Spinal cord (tissue), 10 donors: ENCODE measurements around the gene BRI3. TPM values are rescaled to one million over a fixed set of nuclear protein-coding genes. Genes with fewer than 3 reads are reported as not detected.
A peak's percentile ranks its signal among the peaks of the same experiment; 100 is the strongest.

Experiments used
- DNase-seq, 6 donors: peaks; one replicate each; pipeline versions ENCODE4 v3.0.0 to v3.0.0-alpha.2; 2013 to 2015; ENCODE audit warnings: low spot score in 6 of 6, low read depth in 4 of 6
- H3K27ac ChIP-seq: one replicate; pipeline ENCODE4 v1.5.1; 2013; ENCODE audit warnings: low read depth, low read length, control low read depth
- H3K27me3 ChIP-seq: one replicate; pipeline ENCODE4 v1.6.1; 2013; ENCODE audit warnings: low read length; ENCODE audit not compliant: control insufficient read depth, insufficient read depth
- H3K36me3 ChIP-seq: one replicate; pipeline ENCODE4 v1.6.1; 2013; ENCODE audit warnings: low read length; ENCODE audit not compliant: control insufficient read depth, insufficient read depth
- H3K4me1 ChIP-seq: one replicate; pipeline ENCODE4 v1.6.1; 2013; ENCODE audit warnings: low read length; ENCODE audit not compliant: control insufficient read depth, insufficient read depth
- H3K4me3 ChIP-seq: one replicate; pipeline ENCODE4 v1.5.1; 2013; ENCODE audit warnings: low read depth, low read length, control low read depth
- H3K9me3 ChIP-seq: one replicate; pipeline ENCODE4 v1.6.1; 2013; ENCODE audit warnings: low read length; ENCODE audit not compliant: control insufficient read depth, insufficient read depth
- WGBS: methylation state at CpG from one replicate; pipeline ENCODE4 v1.1.5; 2013; ENCODE audit warnings: missing lambda C conversion rate; ENCODE audit not compliant: insufficient coverage; 5-methylcytosine and 5-hydroxymethylcytosine counted together
- polyA plus RNA-seq, 2 donors: library from polyadenylated mRNA; unstranded; fragments of 120-200 nt; gene quantifications; one replicate each; pipeline ENCODE4 v1.2.1, GENCODE V29; 2013; ENCODE audit not compliant: insufficient read length in 2 of 2
- total RNA-seq, 2 donors: library from RNA; depleted of rRNA in 1 of 2; stranded (reverse); fragments of 120-200 nt in 1 of 2; fragments of >200 nt in 1 of 2; gene quantifications; one replicate each; pipeline versions ENCODE4 v1.2.3 to v1.2.4, GENCODE V29; 2013 to 2014
- donor health status: healthy.

Gene BRI3
- total and polyA plus RNA-seq, 4 donors, result 20.1 to 86.2 (median 76.4) TPM

DNA sequence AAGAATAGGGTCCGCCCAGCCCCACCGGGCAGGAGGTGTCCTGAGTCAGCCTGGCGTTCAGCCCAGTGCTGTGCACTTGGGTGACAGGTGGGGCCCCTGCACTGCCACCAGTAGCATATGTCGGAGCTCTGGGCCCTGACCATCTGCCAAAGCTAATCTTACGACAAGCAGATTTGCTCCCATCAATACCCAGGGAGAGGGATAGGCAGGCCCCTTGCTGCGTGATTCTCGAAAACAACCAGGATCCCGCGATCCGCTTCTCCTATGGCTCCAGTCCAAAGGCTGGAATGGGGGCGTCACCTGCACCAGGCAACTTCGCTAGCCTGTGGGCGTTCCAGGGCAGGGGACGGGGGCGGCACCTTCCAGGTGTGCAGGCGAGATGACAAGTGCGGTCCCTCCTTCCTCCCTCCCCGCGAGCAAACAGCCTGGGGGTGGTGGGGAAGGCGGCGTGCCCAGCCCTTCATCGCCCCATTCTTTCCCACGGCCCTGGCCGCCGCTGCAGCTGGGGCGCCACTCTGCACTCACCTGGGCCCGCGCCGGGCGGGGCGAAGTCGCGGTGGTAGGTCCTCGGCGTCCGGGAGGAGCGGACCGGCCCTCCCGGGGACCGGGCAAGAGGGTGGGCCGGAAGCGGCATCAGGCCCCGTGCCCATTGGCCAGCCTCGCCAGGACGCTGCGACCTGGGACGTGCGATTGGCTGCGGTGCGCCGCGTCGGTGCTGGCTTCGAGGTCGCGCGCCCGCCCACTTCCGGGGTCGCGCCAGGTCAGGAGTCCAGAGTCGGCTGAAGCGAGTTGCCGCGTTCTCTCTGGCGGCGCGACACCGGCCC is 29.7 kb upstream of the BRI3 start, which contains the start of gene TECPR1:
Gene TECPR1 (minus strand): TSS at position 632 of the 824 bp plus-strand sequence. CDS start 6,086 bp downstream, outside the sequence.
- H3K27ac ChIP-seq, result peak within 1 kb of the TSS; percentile 47
- H3K36me3 ChIP-seq, result peaks cover 23% of the 10 kb centered on the region
- peak within 1 kb of the TSS; percentile 78 for H3K4me3 ChIP-seq
- H3K4me1 ChIP-seq, result peaks cover 30% of the 10 kb centered on the region
- H3K27me3 ChIP-seq, result no peaks in the 10 kb centered on the region
- no peaks in the 10 kb centered on the region for H3K9me3 ChIP-seq
- peak; percentile 73 to 97 (median 86) for DNase-seq
- under 1% methylated on average over 63 of the region's 69 CpGs for WGBS

DNA sequence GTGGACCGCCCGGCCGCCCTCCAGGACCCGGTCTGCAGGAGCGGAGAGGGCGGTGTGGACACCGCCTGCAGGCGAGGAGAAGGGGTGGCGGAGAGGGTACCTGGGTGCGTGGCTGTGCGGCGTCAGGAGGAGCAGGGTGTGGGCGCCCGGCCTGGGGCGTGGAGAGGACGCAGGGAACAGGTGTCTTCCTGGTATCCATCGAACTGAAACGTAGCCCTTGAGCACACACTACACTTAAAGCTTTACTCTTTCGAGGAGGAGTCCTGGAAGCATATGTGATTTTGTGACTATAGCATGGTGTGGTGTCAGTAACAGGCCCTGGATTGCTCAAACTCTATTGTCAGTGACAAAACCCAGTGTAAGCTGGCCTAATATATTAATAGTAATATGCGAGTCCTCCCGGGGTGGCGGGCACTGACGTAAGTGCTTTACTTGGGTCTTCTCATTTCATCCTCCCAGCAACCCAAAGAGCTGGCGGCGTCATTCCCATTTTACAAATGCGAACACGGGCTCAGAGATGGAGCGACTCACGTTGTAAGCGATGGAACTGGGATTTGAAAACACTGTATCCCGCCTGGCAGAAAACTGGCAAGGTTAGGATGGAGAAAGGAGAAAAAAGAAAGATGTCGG is 28.9 kb upstream of the BRI3 start:
- peak overlapping the region; percentile 47 for H3K27ac ChIP-seq
- 12% methylated on average over 18 of the region's 32 CpGs for WGBS

DNA sequence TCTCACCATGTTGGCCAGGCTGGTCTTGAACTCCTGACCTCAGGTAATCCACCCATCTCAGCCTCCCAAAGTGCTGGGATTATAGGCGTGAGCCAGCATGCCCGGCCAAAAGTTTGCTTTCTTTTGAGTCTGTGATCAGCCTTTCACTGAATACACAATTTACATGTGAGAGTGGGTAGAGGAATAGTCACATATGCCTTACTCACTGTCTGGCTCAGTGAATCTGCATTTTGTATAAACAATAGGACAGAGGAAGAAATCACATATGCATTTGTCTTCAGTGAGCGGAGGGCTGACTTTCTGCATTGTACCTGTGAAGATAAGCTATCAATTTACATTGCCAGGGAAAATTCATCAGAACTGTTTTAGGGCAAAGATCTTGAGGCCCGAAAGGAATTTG is 27.0 kb upstream of the BRI3 start:
- Histone ChIP-seq H3K27me3 (no peaks in the 10 kb centered on the region), H3K9me3 (no peaks in the 10 kb centered on the region), H3K4me3 (no peak overlapping the region), H3K27ac (no peak overlapping the region), H3K36me3 (peaks cover 16% of the 10 kb centered on the region), H3K4me1 (peaks cover 26% of the 10 kb centered on the region)
- 100% methylated on average over 2 of the region's 4 CpGs for WGBS
- no peak for DNase-seq

More for the DNA sequence above, 28.9 kb upstream of the BRI3 start:
- peaks cover 24% of the 10 kb centered on the region for H3K36me3 ChIP-seq
- H3K27me3 ChIP-seq, result no peaks in the 10 kb centered on the region
- peaks cover 30% of the 10 kb centered on the region for H3K4me1 ChIP-seq
- peak overlapping the region; percentile 78 for H3K4me3 ChIP-seq
- H3K9me3 ChIP-seq, result no peaks in the 10 kb centered on the region
- DNase-seq, result no peak

DNA sequence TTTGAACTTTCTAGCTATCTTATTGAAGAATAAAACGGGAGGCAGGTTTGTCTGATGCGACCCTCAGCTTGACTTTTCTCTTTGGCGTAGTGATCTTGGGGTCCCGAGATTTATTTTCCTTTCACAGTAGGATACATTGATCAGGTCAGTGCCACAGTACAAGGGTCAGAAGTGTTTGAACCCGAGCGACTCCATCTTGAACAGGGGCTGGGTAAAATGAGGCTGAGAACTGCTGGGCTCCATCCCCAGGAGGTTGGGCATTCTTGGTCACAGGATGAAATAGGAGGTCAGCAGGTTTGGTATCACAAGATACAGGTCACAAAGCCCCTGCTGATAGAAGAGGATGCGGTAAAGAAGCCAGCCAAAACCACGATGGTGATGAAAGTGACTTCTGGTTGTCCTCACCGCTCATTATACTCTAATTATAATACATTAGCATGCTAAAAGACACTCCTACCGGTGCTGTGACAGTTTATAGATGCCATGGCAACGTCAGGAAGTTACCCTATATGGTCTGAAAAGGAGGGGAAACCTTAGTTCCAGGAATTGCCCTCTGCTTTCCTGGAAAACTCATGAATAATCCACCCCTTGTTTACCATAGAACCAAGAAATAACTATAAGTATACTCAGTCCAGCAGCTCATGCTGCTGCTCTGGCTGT is 26.4 kb upstream of the BRI3 start:
- Histone ChIP-seq H3K4me3 (no peak overlapping the region), H3K27ac (no peak overlapping the region), H3K27me3 (no peaks in the 10 kb centered on the region), H3K9me3 (no peaks in the 10 kb centered on the region), H3K36me3 (peaks cover 12% of the 10 kb centered on the region), H3K4me1 (peaks cover 26% of the 10 kb centered on the region)
- 92% methylated on average over 4 of the region's 11 CpGs for WGBS
- DNase-seq, result no peak

DNA sequence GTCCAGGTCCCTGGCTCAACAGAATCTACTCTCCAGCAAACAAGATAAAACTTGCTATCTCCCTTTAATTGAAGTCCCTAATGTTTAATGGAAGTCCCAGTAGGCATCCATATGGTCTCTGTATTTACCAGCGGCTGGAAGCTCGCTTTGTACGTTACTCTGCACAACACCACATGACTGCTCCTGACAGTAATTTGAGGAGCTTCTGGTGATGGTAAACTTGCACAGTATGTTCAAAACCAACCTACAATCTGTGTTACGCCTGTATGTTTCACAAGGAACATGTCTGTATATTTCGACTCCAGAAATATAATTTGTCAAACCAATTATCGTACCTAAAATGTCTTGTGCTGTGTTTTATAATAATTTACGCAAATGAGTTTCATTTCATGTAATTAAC is 25.1 kb upstream of the BRI3 start:
- H3K27ac ChIP-seq, result no peak overlapping the region
- 90% methylated on average over 2 of the region's 7 CpGs for WGBS
- H3K36me3 ChIP-seq, result peaks cover 16% of the 10 kb centered on the region
- H3K4me1 ChIP-seq, result peaks cover 18% of the 10 kb centered on the region
- no peaks in the 10 kb centered on the region for H3K9me3 ChIP-seq
- H3K27me3 ChIP-seq, result no peaks in the 10 kb centered on the region
- no peak overlapping the region for H3K4me3 ChIP-seq
- peak in 2 of 6 donors; percentile 20 to 68 for DNase-seq

DNA sequence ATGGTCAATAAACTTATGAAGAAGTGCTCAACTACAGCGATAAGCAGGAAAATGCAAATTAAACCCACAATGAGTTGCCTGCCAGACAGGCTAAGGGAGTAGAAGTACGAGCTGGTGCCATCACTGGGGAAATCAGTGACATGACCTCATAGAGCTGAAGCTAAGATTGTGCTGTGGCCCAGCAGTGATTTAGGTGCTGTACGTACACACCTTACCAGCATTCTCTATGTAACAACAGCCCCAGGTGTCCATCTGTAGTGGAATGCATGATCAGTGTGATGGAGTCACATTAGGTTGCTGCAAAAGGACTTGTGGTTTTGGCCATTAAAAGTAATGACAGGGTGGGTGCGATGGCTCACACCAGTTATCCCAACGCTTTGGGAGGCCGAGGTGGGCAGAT is 23.8 kb upstream of the BRI3 start:
- H3K4me3 ChIP-seq, result no peak overlapping the region
- WGBS, result 95% methylated on average over 4 of the region's 6 CpGs
- no peak overlapping the region for H3K27ac ChIP-seq
- DNase-seq, result no peak
- peaks cover 20% of the 10 kb centered on the region for H3K36me3 ChIP-seq
- peaks cover 10% of the 10 kb centered on the region for H3K4me1 ChIP-seq
- H3K27me3 ChIP-seq, result no peaks in the 10 kb centered on the region
- no peaks in the 10 kb centered on the region for H3K9me3 ChIP-seq

DNA sequence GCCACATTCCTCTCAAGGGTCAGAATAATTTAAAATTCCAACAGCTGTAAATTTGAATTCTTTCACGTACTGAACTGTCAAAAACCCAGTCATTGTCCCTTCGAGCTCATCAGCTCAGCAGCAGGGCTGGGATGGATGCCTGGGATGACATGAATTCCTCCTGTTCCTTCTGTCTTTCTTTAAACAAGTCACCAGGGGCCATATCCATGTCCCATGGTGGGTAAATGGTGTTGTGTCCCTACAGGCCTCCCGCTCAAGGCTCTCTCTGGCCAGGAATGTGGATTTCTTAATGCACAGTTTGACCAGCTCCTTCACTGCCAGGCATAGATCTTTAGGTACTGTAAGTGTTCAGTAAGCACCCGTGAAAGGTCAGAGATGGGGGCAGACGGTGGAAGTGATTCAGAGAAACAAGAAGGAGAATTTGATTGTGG is 15.6 kb upstream of the BRI3 start:
- H3K36me3 ChIP-seq, result peaks cover 24% of the 10 kb centered on the region
- no peak overlapping the region for H3K27ac ChIP-seq
- no peak for DNase-seq
- 100% methylated on average over 1 of the region's 5 CpGs for WGBS
- H3K4me1 ChIP-seq, result no peaks in the 10 kb centered on the region
- no peak overlapping the region for H3K4me3 ChIP-seq
- H3K27me3 ChIP-seq, result no peaks in the 10 kb centered on the region
- H3K9me3 ChIP-seq, result no peaks in the 10 kb centered on the region

DNA sequence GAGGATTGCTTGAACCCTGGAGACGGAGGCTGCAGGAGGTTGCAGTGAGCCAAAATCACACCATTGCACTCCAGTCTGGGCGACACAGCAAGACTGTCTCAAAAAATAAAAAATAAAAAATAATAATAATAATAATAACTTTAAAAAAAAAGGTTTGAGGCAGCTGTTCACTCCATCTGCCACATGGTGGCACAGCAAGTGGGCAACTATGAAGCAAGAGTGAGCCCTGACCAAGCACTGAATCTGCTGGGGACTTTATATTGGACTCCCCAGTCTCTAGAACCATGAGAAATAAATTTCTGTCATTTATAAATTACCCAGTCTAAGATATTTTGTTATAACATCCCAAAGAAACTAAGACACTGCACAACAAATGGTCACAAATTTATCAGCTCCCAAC is 14.6 kb upstream of the BRI3 start:
- no peak for DNase-seq
- H3K36me3 ChIP-seq, result peaks cover 20% of the 10 kb centered on the region
- no peak overlapping the region for H3K27ac ChIP-seq
- H3K4me3 ChIP-seq, result no peak overlapping the region
- no peaks in the 10 kb centered on the region for H3K4me1 ChIP-seq
- H3K9me3 ChIP-seq, result no peaks in the 10 kb centered on the region
- no peaks in the 10 kb centered on the region for H3K27me3 ChIP-seq
- no CpG with 5 or more reads among the region's 2 CpGs for WGBS

DNA sequence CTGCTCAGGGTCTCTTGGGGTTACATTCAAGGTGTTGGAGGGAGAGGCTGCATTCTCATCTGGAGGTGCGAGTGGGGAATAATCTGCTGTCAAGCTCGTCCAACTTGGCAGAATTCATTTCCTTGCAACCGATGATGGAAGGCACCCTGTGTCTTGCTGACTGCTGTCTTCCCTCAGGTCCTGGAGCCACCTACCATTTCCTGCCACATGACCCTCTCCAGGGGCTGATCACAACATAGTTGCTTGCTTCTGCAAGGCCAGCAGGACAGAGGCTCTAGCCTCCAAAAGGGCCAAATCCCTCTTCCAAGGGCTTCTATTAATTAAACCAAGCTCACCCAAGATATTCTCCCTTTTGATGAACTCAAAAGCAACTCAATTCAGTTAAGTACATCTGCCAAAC is 14.2 kb upstream of the BRI3 start:
- Histone ChIP-seq H3K27me3 (no peaks in the 10 kb centered on the region), H3K27ac (no peak overlapping the region), H3K4me3 (no peak overlapping the region), H3K4me1 (no peaks in the 10 kb centered on the region), H3K36me3 (peaks cover 19% of the 10 kb centered on the region), H3K9me3 (no peaks in the 10 kb centered on the region)
- WGBS, result 95% methylated on average over 3 of the region's 3 CpGs
- DNase-seq, result no peak
